Measurements from ENCODE around the gene GRIK1.

- TF ChIP-seq CTCF (IDR thresholded peaks at IDR 0.05) (no peak), POLR2A (IDR thresholded peaks at IDR 0.05) (no peak)
These were observed 112.6 kb downstream of the GRIK1 start for GRCh38 chr21:29827236-29827635.

All from thyroid gland (tissue), 4 donors.